Measurements from ENCODE around the gene DUSP8.

- TF ChIP-seq CTCF (IDR thresholded peaks at IDR 0.05; ENCODE audit: low read depth, low read length) = no peak
- no peak for TF ChIP-seq EZH2phosphoT487 (IDR thresholded peaks at IDR 0.05; ENCODE audit: low read depth)
Measured at GRCh38 chr11:1508491-1508891, 63.6 kb downstream of the DUSP8 start.

All from OCI-LY3 (cell line).